ENCODE data around the gene WDTC1.

DNA sequence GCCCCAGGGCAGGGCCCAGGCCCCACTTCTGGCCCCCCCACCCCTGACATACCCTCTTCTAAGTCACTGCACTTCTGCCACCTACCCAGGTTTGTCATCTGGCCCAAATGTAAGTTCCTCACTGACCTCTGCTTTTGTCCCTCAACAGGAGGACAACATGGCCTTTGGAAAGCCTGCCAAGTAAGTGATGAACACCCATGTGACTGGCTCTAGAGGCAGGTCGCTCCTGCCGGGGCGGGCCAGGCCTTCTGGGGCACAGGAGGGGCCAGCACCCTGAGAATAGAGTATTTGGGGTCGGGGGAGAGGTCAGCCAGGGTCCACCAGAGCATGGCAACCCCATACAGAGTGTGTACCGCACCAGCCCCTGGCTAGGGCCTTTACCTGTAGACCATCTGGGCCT, 97.5 kb downstream of the WDTC1 start:
- TF ChIP-seq POLR2A (IDR thresholded peaks at IDR 0.05) (no peak), POLR2AphosphoS5 (IDR thresholded peaks at IDR 0.05) (no peak)
- TF ChIP-seq, protein P1, sequence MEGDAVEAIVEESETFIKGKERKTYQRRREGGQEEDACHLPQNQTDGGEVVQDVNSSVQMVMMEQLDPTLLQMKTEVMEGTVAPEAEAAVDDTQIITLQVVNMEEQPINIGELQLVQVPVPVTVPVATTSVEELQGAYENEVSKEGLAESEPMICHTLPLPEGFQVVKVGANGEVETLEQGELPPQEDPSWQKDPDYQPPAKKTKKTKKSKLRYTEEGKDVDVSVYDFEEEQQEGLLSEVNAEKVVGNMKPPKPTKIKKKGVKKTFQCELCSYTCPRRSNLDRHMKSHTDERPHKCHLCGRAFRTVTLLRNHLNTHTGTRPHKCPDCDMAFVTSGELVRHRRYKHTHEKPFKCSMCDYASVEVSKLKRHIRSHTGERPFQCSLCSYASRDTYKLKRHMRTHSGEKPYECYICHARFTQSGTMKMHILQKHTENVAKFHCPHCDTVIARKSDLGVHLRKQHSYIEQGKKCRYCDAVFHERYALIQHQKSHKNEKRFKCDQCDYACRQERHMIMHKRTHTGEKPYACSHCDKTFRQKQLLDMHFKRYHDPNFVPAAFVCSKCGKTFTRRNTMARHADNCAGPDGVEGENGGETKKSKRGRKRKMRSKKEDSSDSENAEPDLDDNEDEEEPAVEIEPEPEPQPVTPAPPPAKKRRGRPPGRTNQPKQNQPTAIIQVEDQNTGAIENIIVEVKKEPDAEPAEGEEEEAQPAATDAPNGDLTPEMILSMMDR (IDR thresholded peaks at IDR 0.05 in 8 of 11, conservative IDR thresholded peaks at IDR 0.05 in 3 of 11) = no peak

All from spleen (tissue), 7 donors.